Measurements from ENCODE around the gene DNM3.
"Not testable (repeated sequence)": the region's sequence is repeated elsewhere in the genome, so short reads cannot be mapped to it uniquely, and the experiment has no call there.

The DNM3 gene

GRCh38 chr1:172406968-172407367, 565.7 kb downstream of the DNM3 start:
- no peak for DNase-seq

- no peak for DNase-seq
Measured at GRCh38 chr1:172408958-172409357, 567.7 kb downstream of the DNM3 start.

- no peak for DNase-seq
Measured at GRCh38 chr1:172410027-172410426, 568.7 kb downstream of the DNM3 start.

GRCh38 chr1:172411791-172412338, 570.6 kb downstream of the DNM3 start:
- DNase-seq = no peak

- no peak for DNase-seq
Measured at GRCh38 chr1:172414331-172414730, 573.0 kb downstream of the DNM3 start.

GRCh38 chr1:172416496-172417035, 575.3 kb downstream of the DNM3 start:
- DNase-seq = no peak

- no peak for DNase-seq
Measured at GRCh38 chr1:172417557-172417956, 576.3 kb downstream of the DNM3 start.

GRCh38 chr1:172420385-172420784, 579.1 kb downstream of the DNM3 start, which contains the start of gene C1orf105:
TSS of gene C1orf105 (plus strand) at chr1:172420685. CDS start at chr1:172420886, 201 bp downstream.
- DNase-seq = no peak

- DNase-seq = no peak
Measured at GRCh38 chr1:172421974-172422604, 580.8 kb downstream of the DNM3 start.

- no peak for DNase-seq
Measured at GRCh38 chr1:172423336-172423735, 582.0 kb downstream of the DNM3 start.

- no peak for DNase-seq
Measured at GRCh38 chr1:172425339-172425738, 584.0 kb downstream of the DNM3 start.

- no peak for DNase-seq
Measured at GRCh38 chr1:172427191-172427590, 585.9 kb downstream of the DNM3 start.

GRCh38 chr1:172429331-172430127, 588.2 kb downstream of the DNM3 start:
- peak; percentile 38 for DNase-seq

- DNase-seq = no peak
Measured at GRCh38 chr1:172430128-172430454, 588.8 kb downstream of the DNM3 start.

- no peak for DNase-seq
Measured at GRCh38 chr1:172431204-172431603, 589.9 kb downstream of the DNM3 start.

GRCh38 chr1:172431721-172432192, 590.5 kb downstream of the DNM3 start:
- DNase-seq = no peak

GRCh38 chr1:172437183-172437582, 595.9 kb downstream of the DNM3 start:
- DNase-seq = not testable (repeated sequence)

GRCh38 chr1:172442404-172442803, 601.1 kb downstream of the DNM3 start:
- DNase-seq = no peak

- no peak for DNase-seq
Measured at GRCh38 chr1:172442843-172443565, 601.7 kb downstream of the DNM3 start.

- peak; percentile 63 for DNase-seq
Measured at GRCh38 chr1:172443666-172444453, 602.6 kb downstream of the DNM3 start, which contains the start of gene PIGC. TSS of gene PIGC (minus strand) at chr1:172444069. CDS start at chr1:172442622, 1,447 bp downstream.

GRCh38 chr1:172446547-172446946, 605.2 kb downstream of the DNM3 start:
- no peak for DNase-seq

GRCh38 chr1:172447641-172448040, 606.3 kb downstream of the DNM3 start:
- DNase-seq = peak; percentile 88

All from GF-D8 (cell line).